Uterine smooth muscle cell (primary cell): ENCODE measurements around the gene TSPYL6. TPM values are rescaled to one million over a fixed set of nuclear protein-coding genes. Genes with fewer than 3 reads are reported as not detected.

ENCODE experiments used
- total RNA-seq: library from RNA; depleted of rRNA; stranded (reverse); fragments of >200 nt; gene quantifications from 2 replicates; pipeline ENCODE4 v1.2.3, GENCODE V29; 2014

TSPYL6 gene
- not detected in 2 replicates for total RNA-seq

GRCh38 chr2:54256091-54256694, at the start of gene TSPYL6:
Gene TSPYL6, minus strand, starts transcription at chr2:54256229. Its CDS starts 78 bp downstream, at chr2:54256151.

Other genes starting within 250 kb of the TSPYL6 start
- 9.0 and 13.4 TPM in 2 replicates for gene ACYP2, start 140.6 kb downstream of the TSPYL6 start, total RNA-seq
- 241 and 243 TPM in 2 replicates for gene SPTBN1, start 200.1 kb upstream of the TSPYL6 start, total RNA-seq